OCI-M1 (cell line): ENCODE results near the gene UTP25.
A peak's percentile ranks its signal among the peaks of the same experiment; 100 is the strongest.

ENCODE experiments used
- DNase-seq: peaks from one replicate; lab custom pipeline; 2025; lab: John Stamatoyannopoulos, UW

The UTP25 gene

GRCh38 chr1:209805875-209806760 is 21.7 kb upstream of the UTP25 start, which contains the start of gene IRF6:
Gene IRF6, minus strand, starts transcription at chr1:209806142. Its CDS starts 4,729 bp downstream, at chr1:209801413.
- peak; percentile 91 for DNase-seq

- no peak for DNase-seq
These were observed 20.3 kb upstream of the UTP25 start for GRCh38 chr1:209807509-209807908.

GRCh38 chr1:209808059-209808581 is 19.7 kb upstream of the UTP25 start:
- DNase-seq, result peak; percentile 90

- no peak for DNase-seq
These were observed 18.2 kb upstream of the UTP25 start for GRCh38 chr1:209809611-209810010.

- DNase-seq, result no peak
These were observed 17.0 kb upstream of the UTP25 start for GRCh38 chr1:209810783-209811182.

- DNase-seq, result no peak
These were observed 13.9 kb upstream of the UTP25 start for GRCh38 chr1:209813902-209814301.

GRCh38 chr1:209815490-209815889 is 12.3 kb upstream of the UTP25 start:
- DNase-seq, result no peak

GRCh38 chr1:209815931-209816341 is 11.8 kb upstream of the UTP25 start:
- DNase-seq, result no peak

- no peak for DNase-seq
These were observed 10.8 kb upstream of the UTP25 start for GRCh38 chr1:209816923-209817322.

- DNase-seq, result no peak
These were observed 10.1 kb upstream of the UTP25 start for GRCh38 chr1:209817691-209818090.

GRCh38 chr1:209819058-209819457 is 8.7 kb upstream of the UTP25 start:
- no peak for DNase-seq

GRCh38 chr1:209820986-209821385 is 6.8 kb upstream of the UTP25 start:
- no peak for DNase-seq

- DNase-seq, result no peak
These were observed 5.1 kb upstream of the UTP25 start for GRCh38 chr1:209822706-209823105.

GRCh38 chr1:209823143-209824041 is 4.4 kb upstream of the UTP25 start:
- DNase-seq, result peak; percentile 85

GRCh38 chr1:209825591-209826434 is 2.0 kb upstream of the UTP25 start:
- DNase-seq, result no peak

GRCh38 chr1:209829716-209830115 is 1.9 kb downstream of the UTP25 start:
- DNase-seq, result no peak

- no peak for DNase-seq
These were observed 3.0 kb downstream of the UTP25 start for GRCh38 chr1:209830722-209831121.

- DNase-seq, result no peak
These were observed 3.8 kb downstream of the UTP25 start for GRCh38 chr1:209831615-209832014.

- no peak for DNase-seq
These were observed 8.1 kb downstream of the UTP25 start for GRCh38 chr1:209835782-209836298.

- no peak for DNase-seq
These were observed 9.9 kb downstream of the UTP25 start for GRCh38 chr1:209837671-209838070.

GRCh38 chr1:209838537-209838936 is 10.8 kb downstream of the UTP25 start:
- DNase-seq, result no peak
